K562 (cell line): ENCODE results near the gene COL1A1. TPM values are rescaled to one million over a fixed set of nuclear protein-coding genes. Genes with fewer than 3 reads are reported as not detected.

Experiments
- E2F8 ChIP-seq: fragments of 450-650 bp; IDR thresholded peaks from 2 replicates; pipeline ENCODE4 v1.7.1; 2018; ENCODE audit warnings: mild to moderate bottlenecking, low read depth; ENCODE audit not compliant: partially characterized antibody
- EWSR1 ChIP-seq: fragments of 450-650 bp; IDR thresholded peaks from 2 replicates; pipeline ENCODE4 v1.6.1; 2018; ENCODE audit warnings: borderline replicate concordance, mild to moderate bottlenecking, low read depth, moderate library complexity; ENCODE audit not compliant: partially characterized antibody
- HDAC3 ChIP-seq: fragments of 450-650 bp; IDR thresholded peaks from 2 replicates; pipeline ENCODE4 v1.6.1; 2018; ENCODE audit warnings: borderline replicate concordance, mild to moderate bottlenecking, moderate library complexity; ENCODE audit not compliant: partially characterized antibody
- IFI16 ChIP-seq: fragments of 250-450 bp; sonication (Bioruptor Pico); IDR thresholded peaks from 2 replicates; pipeline ENCODE4 v2.1.2; 2022; ENCODE audit warnings: mild to moderate bottlenecking, inconsistent platforms
- NR1H2 ChIP-seq: sonication (generic); formaldehyde crosslinking; IDR thresholded peaks from 2 replicates; pipeline ENCODE4 v1.4.0; 2020; ENCODE audit warnings: mild to moderate bottlenecking, missing genetic modification reagents
- REST ChIP-seq, 2 experiments: fragments of 450-650 bp; formaldehyde crosslinking in 1 of 2; IDR thresholded peaks; 2 replicates each; pipeline versions ENCODE4 v1.4.0 to v1.6.1; 2014 to 2020; ENCODE audit warnings: mild to moderate bottlenecking in 2 of 2, borderline replicate concordance in 1 of 2, low read depth in 1 of 2
- SUPT5H ChIP-seq: fragments of 450-650 bp; IDR thresholded peaks from 2 replicates; pipeline ENCODE4 v1.6.1; 2016
- ZBTB12 ChIP-seq: fragments of 250-450 bp; sonication (Bioruptor Pico); IDR thresholded peaks from 2 replicates; pipeline ENCODE4 v1.4.0; 2020
- ZBTB43 ChIP-seq: sonication (generic); formaldehyde crosslinking; IDR thresholded peaks from 2 replicates; pipeline ENCODE4 v1.8.0; 2023; ENCODE audit warnings: mild to moderate bottlenecking, missing genetic modification reagents
- ZC3H11A ChIP-seq: IDR thresholded peaks from 2 replicates; pipeline ENCODE4 v1.6.1; 2012; ENCODE audit warnings: low read depth, low read length, improper control_type of control experiment
- ZC3H8 ChIP-seq: fragments of 450-650 bp; IDR thresholded peaks from 2 replicates; pipeline ENCODE4 v1.6.1; 2017
- ZNF431 ChIP-seq: sonication (generic); formaldehyde crosslinking; IDR thresholded peaks from 2 replicates; pipeline ENCODE4 v1.8.0; 2022; ENCODE audit warnings: mild to moderate bottlenecking, missing genetic modification reagents
- ZNF785 ChIP-seq: fragments of 250-450 bp; sonication (Bioruptor Pico); IDR thresholded peaks from 2 replicates; pipeline ENCODE4 v1.4.0; 2020; ENCODE audit warnings: mild to moderate bottlenecking
- ZNF79 ChIP-seq: fragments of 250-450 bp; sonication (Bioruptor Pico); IDR thresholded peaks from 2 replicates; pipeline ENCODE4 v1.4.0; 2020; ENCODE audit warnings: low read depth, mild to moderate bottlenecking, moderate library complexity
- ZNF830 ChIP-seq: fragments of 250-450 bp; sonication (Bioruptor Pico); IDR thresholded peaks from 2 replicates; pipeline ENCODE4 v1.5.0; 2021; ENCODE audit warnings: mild to moderate bottlenecking
- polyA plus RNA-seq, 8 experiments: library from polyadenylated mRNA; depleted of rRNA in 4 of 8; stranded (reverse) in 5 of 8; unstranded in 3 of 8; fragments of >200 nt; fragmentation: Nextera tagmentation in 2 of 8; fragmentation: Illumina TruSeq in 1 of 8; extraction: Ambion mirVana in 2 of 8; extraction: Trizol in 1 of 8; gene quantifications; 2 replicates each; pipeline versions ENCODE4 v1.2.1 to v1.2.3, GENCODE V29; 2011 to 2014; ENCODE audit warnings: inconsistent platforms in 1 of 8, missing spikeins in 1 of 8
- total RNA-seq, 7 experiments: library from RNA; depleted of rRNA in 6 of 7; stranded (reverse); fragments of >200 nt in 6 of 7; fragmentation: Illumina TruSeq in 2 of 7; extraction: Trizol in 2 of 7; gene quantifications; 2 replicates each; pipeline versions ENCODE4 v1.2.1 to v1.2.3, GENCODE V29; 2011 to 2021; ENCODE audit warnings: low replicate concordance in 1 of 7

COL1A1 gene
- total and polyA plus RNA-seq, 9 of the 15 experiments (the other 6 are each of a cell fraction or from before 2014, with no cell fraction given) = 0.04 to 3.4 (median 0.18) TPM

- TF ChIP-seq REST (IDR thresholded peaks at IDR 0.05; ENCODE audit: borderline replicate concordance) (peak; percentile 77), REST (CRISPR knock-in tag; IDR thresholded peaks at IDR 0.05; ENCODE audit: low read depth) (no peak), ZNF79 (CRISPR knock-in tag) (no peak), ZNF785 (CRISPR knock-in tag) (no peak), NR1H2 (CRISPR knock-in tag) (no peak), ZNF830 (CRISPR knock-in tag) (no peak), ZC3H11A (no peak), ZNF431 (CRISPR knock-in tag) (no peak), E2F8 (no peak), HDAC3 (no peak), SUPT5H (no peak), ZC3H8 (no peak), ZBTB43 (CRISPR knock-in tag) (no peak), ZBTB12 (CRISPR knock-in tag) (no peak), EWSR1 (no peak), IFI16 (CRISPR knock-in tag) (no peak)
Observed at GRCh38 chr17:50169121-50169764, 32.2 kb downstream of the COL1A1 start (continued).
